Glutamatergic neuron (in vitro differentiated cells): ENCODE data around the gene SIRT4. TPM values are rescaled to one million over a fixed set of nuclear protein-coding genes. Genes with fewer than 3 reads are reported as not detected.

Experiments
- DNase-seq: peaks from one replicate; pipeline ENCODE4 v3.0.0; 2022
- H3K27ac Mint-ChIP-seq: one replicate; pipeline ENCODE4 v1.8.0; 2020; ENCODE audit warnings: mild to moderate bottlenecking, mixed read lengths, inconsistent platforms; ENCODE audit not compliant: unreplicated experiment
- H3K27me3 Mint-ChIP-seq: one replicate; pipeline ENCODE4 v1.8.0; 2020; ENCODE audit warnings: mild to moderate bottlenecking, moderate library complexity, mixed read lengths, inconsistent platforms; ENCODE audit not compliant: unreplicated experiment
- H3K36me3 Mint-ChIP-seq: one replicate; pipeline ENCODE4 v1.8.0; 2020; ENCODE audit warnings: mild to moderate bottlenecking, mixed read lengths, inconsistent platforms; ENCODE audit not compliant: unreplicated experiment
- H3K4me1 Mint-ChIP-seq: one replicate; pipeline ENCODE4 v1.8.0; 2020; ENCODE audit warnings: mild to moderate bottlenecking, low read depth, mixed read lengths, inconsistent platforms; ENCODE audit not compliant: unreplicated experiment
- H3K4me3 Mint-ChIP-seq: one replicate; pipeline ENCODE4 v1.8.0; 2020; ENCODE audit warnings: mild to moderate bottlenecking, mixed read lengths, inconsistent platforms; ENCODE audit not compliant: unreplicated experiment
- H3K9me3 Mint-ChIP-seq: one replicate; pipeline ENCODE4 v1.8.0; 2020; ENCODE audit warnings: mild to moderate bottlenecking, moderate library complexity, mixed read lengths, inconsistent platforms; ENCODE audit not compliant: unreplicated experiment
- total RNA-seq: library from RNA; stranded (reverse); fragmentation: NEBNext Ultra II Directional; extraction: Animal tissue kit (Norgen Biotek cat#: 25700); gene quantifications from one replicate; pipeline ENCODE4 v1.2.1, GENCODE V29; 2021; ENCODE audit not compliant: unreplicated experiment
- TF ChIP-seq, protein P1 (sequence below): fragments of 200-600 bp; sonication (generic); IDR thresholded peaks from one replicate; pipeline ENCODE4 v1.5.0; 2021; ENCODE audit not compliant: partially characterized antibody, unreplicated experiment

The SIRT4 gene
- total RNA-seq, 1 donor from 2014 or later = 3.8 TPM

DNA sequence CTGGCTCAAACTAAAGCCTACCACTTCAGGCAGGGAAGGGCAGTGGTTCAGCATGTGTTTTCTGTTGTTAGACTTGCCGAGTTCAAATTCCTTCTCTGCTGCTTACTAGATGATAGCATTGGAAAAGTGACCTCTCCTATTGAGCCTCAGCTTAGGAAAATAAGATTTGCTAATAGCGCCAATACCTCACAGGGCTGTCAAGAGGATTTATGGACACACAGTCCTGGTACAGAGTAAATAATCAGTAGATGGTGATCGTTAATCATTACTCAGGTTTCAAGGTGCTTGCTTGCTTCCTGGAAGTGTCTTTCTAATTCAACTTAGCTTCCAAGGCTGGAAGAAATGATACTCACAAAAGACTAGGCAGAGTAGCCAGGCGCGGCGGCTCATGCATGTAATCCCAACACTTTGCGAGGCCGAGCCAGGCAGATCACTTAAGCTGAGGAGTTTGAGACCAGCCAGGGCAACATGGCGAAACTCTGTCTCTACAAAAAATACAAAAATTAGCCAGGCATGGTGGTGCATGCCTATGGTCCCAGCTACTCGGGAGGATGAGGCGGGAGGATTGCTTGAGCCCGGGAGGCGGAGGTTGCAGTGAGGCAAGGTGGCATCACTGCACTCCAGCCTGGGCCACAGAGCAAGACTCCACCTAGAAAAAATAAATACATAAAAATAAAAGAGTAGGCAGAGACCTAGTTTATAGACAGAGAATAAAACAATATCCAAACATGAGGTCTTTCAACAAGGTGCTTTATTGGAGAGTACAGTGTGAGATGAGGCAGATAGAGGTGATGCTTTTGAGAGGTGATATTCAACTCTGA, 19.5 kb downstream of the SIRT4 start:
- Mint-ChIP-seq H3K9me3 (peaks cover 3% of the 10 kb centered on the region), H3K4me1 (peaks cover 5% of the 10 kb centered on the region), H3K36me3 (no peaks in the 10 kb centered on the region), H3K27ac (no peak overlapping the region), H3K4me3 (no peak overlapping the region), H3K27me3 (no peaks in the 10 kb centered on the region)
- TF ChIP-seq, protein P1, sequence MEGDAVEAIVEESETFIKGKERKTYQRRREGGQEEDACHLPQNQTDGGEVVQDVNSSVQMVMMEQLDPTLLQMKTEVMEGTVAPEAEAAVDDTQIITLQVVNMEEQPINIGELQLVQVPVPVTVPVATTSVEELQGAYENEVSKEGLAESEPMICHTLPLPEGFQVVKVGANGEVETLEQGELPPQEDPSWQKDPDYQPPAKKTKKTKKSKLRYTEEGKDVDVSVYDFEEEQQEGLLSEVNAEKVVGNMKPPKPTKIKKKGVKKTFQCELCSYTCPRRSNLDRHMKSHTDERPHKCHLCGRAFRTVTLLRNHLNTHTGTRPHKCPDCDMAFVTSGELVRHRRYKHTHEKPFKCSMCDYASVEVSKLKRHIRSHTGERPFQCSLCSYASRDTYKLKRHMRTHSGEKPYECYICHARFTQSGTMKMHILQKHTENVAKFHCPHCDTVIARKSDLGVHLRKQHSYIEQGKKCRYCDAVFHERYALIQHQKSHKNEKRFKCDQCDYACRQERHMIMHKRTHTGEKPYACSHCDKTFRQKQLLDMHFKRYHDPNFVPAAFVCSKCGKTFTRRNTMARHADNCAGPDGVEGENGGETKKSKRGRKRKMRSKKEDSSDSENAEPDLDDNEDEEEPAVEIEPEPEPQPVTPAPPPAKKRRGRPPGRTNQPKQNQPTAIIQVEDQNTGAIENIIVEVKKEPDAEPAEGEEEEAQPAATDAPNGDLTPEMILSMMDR = no peak
- DNase-seq = no peak

DNA sequence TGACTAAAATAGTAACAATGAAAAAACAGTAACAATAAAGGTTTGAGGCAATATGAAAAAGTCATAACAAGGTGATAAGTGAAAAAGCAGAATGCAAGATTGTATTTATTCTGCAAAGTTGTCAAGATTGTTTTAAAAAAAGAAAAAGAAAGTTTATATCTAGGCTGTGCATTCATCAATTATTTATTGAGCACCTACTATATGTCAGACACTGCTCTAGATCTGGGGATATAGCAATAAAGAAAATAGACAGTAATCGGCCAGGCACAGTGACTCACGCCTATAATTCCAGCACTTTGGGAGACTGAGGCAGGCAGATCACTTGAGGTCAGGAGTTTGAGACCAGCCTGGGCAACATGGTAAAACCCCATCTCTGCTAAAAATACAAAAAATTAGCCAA, 21.7 kb downstream of the SIRT4 start:
- Mint-ChIP-seq H3K27me3 (no peaks in the 10 kb centered on the region), H3K9me3 (no peaks in the 10 kb centered on the region), H3K4me1 (peaks cover 2% of the 10 kb centered on the region), H3K36me3 (no peaks in the 10 kb centered on the region), H3K4me3 (no peak overlapping the region), H3K27ac (no peak overlapping the region)
- DNase-seq = no peak
- TF ChIP-seq, protein P1 = no peak

DNA sequence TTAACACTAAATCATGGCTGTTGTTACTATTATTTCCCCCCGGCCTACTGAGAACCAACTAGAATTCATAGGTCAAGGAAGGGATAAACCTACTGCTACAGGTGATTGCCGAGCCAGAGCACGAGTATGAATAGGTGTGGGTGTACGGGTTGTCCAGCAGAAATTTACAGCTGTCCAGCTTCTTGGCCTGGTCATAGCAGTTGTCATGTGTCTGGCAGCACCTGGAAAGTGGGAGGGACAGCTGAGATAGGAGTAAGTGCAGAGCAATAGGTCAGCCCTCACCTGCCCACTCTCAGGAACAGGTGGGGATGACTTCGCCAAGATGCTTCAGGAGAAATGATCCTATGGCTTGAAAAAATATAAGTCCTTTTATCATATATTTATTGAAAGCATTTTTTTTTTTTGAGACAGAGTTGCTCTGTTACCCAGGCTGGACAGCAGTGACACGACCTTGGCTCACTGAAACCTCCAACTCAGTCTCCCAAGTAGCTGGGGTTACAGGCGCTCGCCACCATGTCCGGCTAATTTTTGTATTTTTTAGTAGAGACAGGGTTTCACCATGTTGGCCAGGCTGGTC, 22.8 kb downstream of the SIRT4 start:
- peaks cover 2% of the 10 kb centered on the region for H3K4me1 Mint-ChIP-seq
- no peak for DNase-seq
- TF ChIP-seq, protein P1 = no peak
- H3K27ac Mint-ChIP-seq = no peak overlapping the region
- no peaks in the 10 kb centered on the region for H3K36me3 Mint-ChIP-seq
- H3K9me3 Mint-ChIP-seq = no peaks in the 10 kb centered on the region
- no peaks in the 10 kb centered on the region for H3K27me3 Mint-ChIP-seq
- H3K4me3 Mint-ChIP-seq = no peak overlapping the region

DNA sequence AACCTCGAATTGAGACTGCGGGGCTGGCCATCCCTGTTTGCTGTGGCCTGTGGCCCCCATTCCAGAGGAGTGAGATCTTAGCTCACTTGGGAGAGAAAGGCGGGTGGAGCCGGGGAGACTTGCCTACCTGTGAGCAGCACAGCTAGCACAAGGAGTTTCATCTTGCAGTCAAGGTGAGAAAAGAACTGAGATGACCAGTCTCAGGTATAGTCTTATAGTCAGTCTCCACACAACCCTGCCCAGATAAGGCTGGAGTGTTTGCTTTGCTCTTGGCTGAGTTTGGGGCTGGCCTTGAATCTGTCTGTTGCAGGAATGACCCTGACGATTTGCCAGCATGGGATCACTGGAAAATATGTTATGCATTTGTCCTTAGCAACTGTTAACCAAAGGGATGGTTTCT, 25.5 kb downstream of the SIRT4 start, which contains the start of gene PLA2G1B:
Gene PLA2G1B, minus strand, starts transcription at position 187 of the 400 bp plus-strand sequence. Its CDS starts 26 bp downstream, at position 161.
- peaks cover 2% of the 10 kb centered on the region for H3K4me1 Mint-ChIP-seq
- TF ChIP-seq, protein P1 = no peak
- H3K9me3 Mint-ChIP-seq = peaks cover 2% of the 10 kb centered on the region
- H3K4me3 Mint-ChIP-seq = no peak within 1 kb of the TSS
- no peaks in the 10 kb centered on the region for H3K36me3 Mint-ChIP-seq
- H3K27me3 Mint-ChIP-seq = no peaks in the 10 kb centered on the region
- no peak within 1 kb of the TSS for H3K27ac Mint-ChIP-seq
- no peak for DNase-seq

DNA sequence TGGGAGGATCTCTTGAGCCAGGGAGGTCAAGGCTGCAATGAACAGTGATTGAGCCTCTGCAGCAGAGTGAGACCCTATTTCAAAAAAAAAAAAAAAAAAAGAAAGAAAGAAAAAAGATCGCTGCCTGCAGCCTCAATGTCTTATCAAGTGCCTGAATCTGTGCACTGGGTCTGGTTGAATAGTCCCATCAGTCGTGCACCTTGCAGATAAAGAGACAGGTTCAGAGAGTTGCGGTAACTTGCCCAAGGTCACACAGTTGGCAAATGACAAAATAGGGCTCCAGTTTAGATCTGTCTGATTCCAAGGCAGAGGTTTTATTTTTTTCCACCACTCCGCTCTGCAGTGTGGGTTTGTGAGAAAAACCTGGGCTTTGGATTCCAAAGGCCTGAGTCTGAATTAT, 26.1 kb downstream of the SIRT4 start:
- peaks cover 2% of the 10 kb centered on the region for H3K9me3 Mint-ChIP-seq
- H3K4me1 Mint-ChIP-seq = peaks cover 2% of the 10 kb centered on the region
- no peaks in the 10 kb centered on the region for H3K27me3 Mint-ChIP-seq
- DNase-seq = no peak
- TF ChIP-seq, protein P1 = no peak
- no peak overlapping the region for H3K27ac Mint-ChIP-seq
- H3K36me3 Mint-ChIP-seq = no peaks in the 10 kb centered on the region
- no peak overlapping the region for H3K4me3 Mint-ChIP-seq
